ENCODE data around the gene SLC30A9. TPM values are rescaled to one million over a fixed set of nuclear protein-coding genes. Genes with fewer than 3 reads are reported as not detected.

SLC30A9 gene
- total and polyA plus RNA-seq, 2 experiments from 2014 or later = 67.3 to 74.6 TPM

- TF ChIP-seq ZNF462 (CRISPR knock-in tag; IDR thresholded peaks at IDR 0.05) = no peak
Observed at GRCh38 chr4:41982716-41983115, 7.6 kb upstream of the SLC30A9 start (continued).

GRCh38 chr4:41985151-41985550 lies 5.2 kb upstream of the SLC30A9 start:
- Histone ChIP-seq H4K20me1 (replicated peaks; ENCODE audit: insufficient read depth) (no peaks in the 10 kb centered on the region), H3K4me3 (peak overlapping the region; percentile 5; the same call in 1 of the 2 replicates), H3K4me2 (peak overlapping the region; percentile 58), H3K4me1 (ENCODE audit: insufficient read depth) (peaks cover 44% of the 10 kb centered on the region), H2AFZ (no peak overlapping the region), H3F3A (replicated peaks; ENCODE audit: low read depth) (no peaks in the 10 kb centered on the region), H3K27me3 (ENCODE audit: insufficient read depth) (no peaks in the 10 kb centered on the region), H3K79me2 (replicated peaks; ENCODE audit: insufficient read depth) (peaks cover 17% of the 10 kb centered on the region), H3K9me2 (ENCODE audit: insufficient read depth) (no peaks in the 10 kb centered on the region), H3K27ac (ENCODE audit: low read depth) (no peak overlapping the region), H3K36me3 (ENCODE audit: insufficient read depth) (no peaks in the 10 kb centered on the region)
- ATAC-seq = peak; percentile 46
- no peaks in the 10 kb centered on the region; the same call in 2 of the 3 replicates for H3K36me3 Mint-ChIP-seq (ENCODE audit: low read depth)
- TF ChIP-seq CTCF (conservative IDR thresholded peaks at IDR 0.05; ENCODE audit: low read depth in 2 of 2) (no peak), JUNB (IDR thresholded peaks at IDR 0.05; ENCODE audit: unreplicated experiment) (no peak), NANOG (IDR thresholded peaks at IDR 0.05; ENCODE audit: borderline replicate concordance) (peak; percentile 81; the same call in 1 of the 2 replicates), CREB1 (CRISPR knock-in tag; IDR thresholded peaks at IDR 0.05; ENCODE audit: low read depth) (no peak), STAT1 (IDR thresholded peaks at IDR 0.05; ENCODE audit: unreplicated experiment) (no peak), POLR2AphosphoS5 (IDR thresholded peaks at IDR 0.05; ENCODE audit: low read depth) (no peak), ZNF114 (CRISPR knock-in tag; IDR thresholded peaks at IDR 0.05) (no peak), REST (IDR thresholded peaks at IDR 0.05; ENCODE audit: unreplicated experiment) (no peak)
- H3K27me3 Mint-ChIP-seq (ENCODE audit: insufficient read depth, low read depth, poor library complexity) = peaks cover 4% of the 10 kb centered on the region
- H3K4me3 Mint-ChIP-seq = peak overlapping the region; percentile 45
- DNase-seq (ENCODE audit: low spot score) = peak; percentile 57
- no peak overlapping the region for H3K27ac Mint-ChIP-seq
- H3K4me1 Mint-ChIP-seq = peaks cover 51% of the 10 kb centered on the region
- H3K9me3 Mint-ChIP-seq = no peaks in the 10 kb centered on the region

Data from GM23338 (cell line).